ENCODE data around the gene ERRFI1. TPM values are rescaled to one million over a fixed set of nuclear protein-coding genes. Genes with fewer than 3 reads are reported as not detected.

The ERRFI1 gene
- total RNA-seq, 1 experiment from 2014 or later: 44.6 TPM

DNA sequence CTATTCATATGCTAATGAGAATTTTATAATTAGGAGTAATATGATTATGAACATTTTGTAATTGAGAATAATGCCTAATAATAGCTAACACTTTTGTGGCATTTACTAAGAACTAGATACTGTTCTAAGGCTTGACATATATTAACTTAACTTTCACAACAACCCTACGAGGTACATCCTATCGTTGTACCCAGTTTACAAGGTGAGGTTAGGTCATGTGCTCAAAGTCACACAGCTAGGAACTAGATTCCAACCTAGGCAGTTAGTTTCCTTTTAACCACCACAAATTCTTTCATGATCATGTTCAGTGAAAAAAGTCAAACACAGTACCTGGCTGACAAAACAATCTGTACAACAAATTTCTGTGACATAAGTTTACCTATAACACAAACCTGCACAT lies 13.0 kb upstream of the ERRFI1 start (continued):
- TF ChIP-seq ZSCAN18 (CRISPR knock-in tag; IDR thresholded peaks at IDR 0.05): no peak
- TF ChIP-seq ATF1 (CRISPR knock-in tag; IDR thresholded peaks at IDR 0.05): no peak
- TF ChIP-seq, protein P1, sequence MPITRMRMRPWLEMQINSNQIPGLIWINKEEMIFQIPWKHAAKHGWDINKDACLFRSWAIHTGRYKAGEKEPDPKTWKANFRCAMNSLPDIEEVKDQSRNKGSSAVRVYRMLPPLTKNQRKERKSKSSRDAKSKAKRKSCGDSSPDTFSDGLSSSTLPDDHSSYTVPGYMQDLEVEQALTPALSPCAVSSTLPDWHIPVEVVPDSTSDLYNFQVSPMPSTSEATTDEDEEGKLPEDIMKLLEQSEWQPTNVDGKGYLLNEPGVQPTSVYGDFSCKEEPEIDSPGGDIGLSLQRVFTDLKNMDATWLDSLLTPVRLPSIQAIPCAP (CRISPR knock-in tag; IDR thresholded peaks at IDR 0.05): no peak
- TF ChIP-seq CREM (CRISPR knock-in tag; IDR thresholded peaks at IDR 0.05): no peak

GRCh38 chr1:8035289-8035688 lies 9.2 kb upstream of the ERRFI1 start:
- Mint-ChIP-seq H3K4me1 (peaks cover 4% of the 10 kb centered on the region; the same call in 1 of the 2 replicates), H3K27me3 (ENCODE audit: low read depth) (no peaks in the 10 kb centered on the region; the same call in 1 of the 2 replicates), H3K9me3 (no peaks in the 10 kb centered on the region), H3K36me3 (no peaks in the 10 kb centered on the region), H3K4me3 (no peak overlapping the region), H3K27ac (no peak overlapping the region)
- ChIA-PET POLR2A (no interaction called here), CTCF (interaction anchor here (1.0 to 1.8 kb wide), 2 partner anchors 132 to 280 kb away, joined by 6 to 9 read pairs; no protein-coding TSS in a partner anchor)
- DNase-seq (ENCODE audit: low spot score) (no peak), ATAC-seq (no peak)
- TF ChIP-seq SMAD3 (CRISPR knock-in tag; IDR thresholded peaks at IDR 0.05; ENCODE audit: borderline replicate concordance) (no peak), ZSCAN18 (CRISPR knock-in tag; IDR thresholded peaks at IDR 0.05) (no peak), NR1H2 (CRISPR knock-in tag; IDR thresholded peaks at IDR 0.05) (no peak), MLX (CRISPR knock-in tag; IDR thresholded peaks at IDR 0.05) (no peak), FOXK1 (CRISPR knock-in tag; IDR thresholded peaks at IDR 0.05) (no peak)
- TF ChIP-seq, protein P2, sequence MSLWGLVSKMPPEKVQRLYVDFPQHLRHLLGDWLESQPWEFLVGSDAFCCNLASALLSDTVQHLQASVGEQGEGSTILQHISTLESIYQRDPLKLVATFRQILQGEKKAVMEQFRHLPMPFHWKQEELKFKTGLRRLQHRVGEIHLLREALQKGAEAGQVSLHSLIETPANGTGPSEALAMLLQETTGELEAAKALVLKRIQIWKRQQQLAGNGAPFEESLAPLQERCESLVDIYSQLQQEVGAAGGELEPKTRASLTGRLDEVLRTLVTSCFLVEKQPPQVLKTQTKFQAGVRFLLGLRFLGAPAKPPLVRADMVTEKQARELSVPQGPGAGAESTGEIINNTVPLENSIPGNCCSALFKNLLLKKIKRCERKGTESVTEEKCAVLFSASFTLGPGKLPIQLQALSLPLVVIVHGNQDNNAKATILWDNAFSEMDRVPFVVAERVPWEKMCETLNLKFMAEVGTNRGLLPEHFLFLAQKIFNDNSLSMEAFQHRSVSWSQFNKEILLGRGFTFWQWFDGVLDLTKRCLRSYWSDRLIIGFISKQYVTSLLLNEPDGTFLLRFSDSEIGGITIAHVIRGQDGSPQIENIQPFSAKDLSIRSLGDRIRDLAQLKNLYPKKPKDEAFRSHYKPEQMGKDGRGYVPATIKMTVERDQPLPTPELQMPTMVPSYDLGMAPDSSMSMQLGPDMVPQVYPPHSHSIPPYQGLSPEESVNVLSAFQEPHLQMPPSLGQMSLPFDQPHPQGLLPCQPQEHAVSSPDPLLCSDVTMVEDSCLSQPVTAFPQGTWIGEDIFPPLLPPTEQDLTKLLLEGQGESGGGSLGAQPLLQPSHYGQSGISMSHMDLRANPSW (CRISPR knock-in tag; conservative IDR thresholded peaks at IDR 0.05; ENCODE audit: low read depth): no peak

- ChIA-PET CTCF (interaction anchor here (1.2 to 7.7 kb wide), 3 partner anchors 16 to 282 kb away, joined by 3 to 70 read pairs (median 4); no protein-coding TSS in a partner anchor), POLR2A (no interaction called here)
- no peaks in the 10 kb centered on the region for H3K27me3 Mint-ChIP-seq (ENCODE audit: low read depth)
- no peaks in the 10 kb centered on the region for H3K9me3 Mint-ChIP-seq
- no peak overlapping the region for H3K27ac Mint-ChIP-seq
- ATAC-seq: no peak
- no peak overlapping the region for H3K4me3 Mint-ChIP-seq
- no peak for DNase-seq (ENCODE audit: low spot score)
- no peaks in the 10 kb centered on the region for H3K36me3 Mint-ChIP-seq
- TF ChIP-seq MXD4 (CRISPR knock-in tag; IDR thresholded peaks at IDR 0.05; ENCODE audit: borderline replicate concordance) (no peak), ATF2 (CRISPR knock-in tag; IDR thresholded peaks at IDR 0.05; ENCODE audit: borderline replicate concordance, low read depth) (no peak)
- H3K4me1 Mint-ChIP-seq: peaks cover 8% of the 10 kb centered on the region
Measured at GRCh38 chr1:8033322-8033721, 7.2 kb upstream of the ERRFI1 start.

All from WTC11 (cell line).